Measurements from ENCODE around the gene HSPB8. TPM values are rescaled to one million over a fixed set of nuclear protein-coding genes. Genes with fewer than 3 reads are reported as not detected.
A peak's percentile ranks its signal among the peaks of the same experiment; 100 is the strongest.
"Not testable (repeated sequence)": the region's sequence is repeated elsewhere in the genome, so short reads cannot be mapped to it uniquely, and the experiment has no call there.

HSPB8 gene
- total RNA-seq, 1 donor from 2014 or later, result 37.9 TPM

GRCh38 chr12:119206348-119207062, 27.8 kb downstream of the HSPB8 start:
- Mint-ChIP-seq H3K27ac (no peak overlapping the region), H3K4me3 (ENCODE audit: low read depth) (no peak overlapping the region), H3K9me3 (ENCODE audit: low read depth) (no peaks in the 10 kb centered on the region), H3K4me1 (ENCODE audit: low read depth) (peaks cover 12% of the 10 kb centered on the region), H3K27me3 (peaks cover 5% of the 10 kb centered on the region), H3K36me3 (ENCODE audit: insufficient read depth) (no peaks in the 10 kb centered on the region)
- DNase-seq (ENCODE audit: low spot score, unreplicated experiment), result no peak
- no peak for TF ChIP-seq CTCF (IDR thresholded peaks at IDR 0.05; ENCODE audit: unreplicated experiment)

- Mint-ChIP-seq H3K9me3 (ENCODE audit: low read depth) (no peaks in the 10 kb centered on the region), H3K27me3 (peaks cover 5% of the 10 kb centered on the region), H3K36me3 (ENCODE audit: insufficient read depth) (no peaks in the 10 kb centered on the region), H3K4me3 (ENCODE audit: low read depth) (no peak overlapping the region), H3K27ac (no peak overlapping the region), H3K4me1 (ENCODE audit: low read depth) (peaks cover 8% of the 10 kb centered on the region)
- DNase-seq (ENCODE audit: low spot score, unreplicated experiment), result no peak
- no peak for TF ChIP-seq CTCF (IDR thresholded peaks at IDR 0.05; ENCODE audit: unreplicated experiment)
Measured at GRCh38 chr12:119207063-119207560, 28.4 kb downstream of the HSPB8 start.

- no peak overlapping the region for H3K4me3 Mint-ChIP-seq (ENCODE audit: low read depth)
- H3K9me3 Mint-ChIP-seq (ENCODE audit: low read depth), result no peaks in the 10 kb centered on the region
- H3K27me3 Mint-ChIP-seq, result peaks cover 5% of the 10 kb centered on the region
- no peaks in the 10 kb centered on the region for H3K36me3 Mint-ChIP-seq (ENCODE audit: insufficient read depth)
- TF ChIP-seq CTCF (IDR thresholded peaks at IDR 0.05; ENCODE audit: unreplicated experiment), result no peak
- peaks cover 5% of the 10 kb centered on the region for H3K4me1 Mint-ChIP-seq (ENCODE audit: low read depth)
- DNase-seq (ENCODE audit: low spot score, unreplicated experiment), result no peak
- H3K27ac Mint-ChIP-seq, result peak overlapping the region; percentile 10
Measured at GRCh38 chr12:119208626-119209061, 29.9 kb downstream of the HSPB8 start.

- no peak for DNase-seq (ENCODE audit: low spot score, unreplicated experiment)
- no peaks in the 10 kb centered on the region for H3K9me3 Mint-ChIP-seq (ENCODE audit: low read depth)
- no peak overlapping the region for H3K4me3 Mint-ChIP-seq (ENCODE audit: low read depth)
- H3K36me3 Mint-ChIP-seq (ENCODE audit: insufficient read depth), result no peaks in the 10 kb centered on the region
- no peak for TF ChIP-seq CTCF (IDR thresholded peaks at IDR 0.05; ENCODE audit: unreplicated experiment)
- H3K27ac Mint-ChIP-seq, result no peak overlapping the region
- peaks cover 5% of the 10 kb centered on the region for H3K4me1 Mint-ChIP-seq (ENCODE audit: low read depth)
- H3K27me3 Mint-ChIP-seq, result peaks cover 5% of the 10 kb centered on the region
Measured at GRCh38 chr12:119211884-119212283, 33.2 kb downstream of the HSPB8 start.

- no peak for TF ChIP-seq CTCF (IDR thresholded peaks at IDR 0.05; ENCODE audit: unreplicated experiment)
Measured at GRCh38 chr12:119216084-119216483, 37.4 kb downstream of the HSPB8 start.

GRCh38 chr12:119218875-119219274, 40.1 kb downstream of the HSPB8 start:
- H3K36me3 Mint-ChIP-seq (ENCODE audit: insufficient read depth); H3K9me3 Mint-ChIP-seq (ENCODE audit: low read depth); H3K4me1 Mint-ChIP-seq (ENCODE audit: low read depth); H3K27ac Mint-ChIP-seq; H3K27me3 Mint-ChIP-seq; H3K4me3 Mint-ChIP-seq (ENCODE audit: low read depth); DNase-seq (ENCODE audit: low spot score, unreplicated experiment): not testable (repeated sequence)

More at GRCh38 chr12:119216084-119216483, 37.4 kb downstream of the HSPB8 start:
- Mint-ChIP-seq H3K9me3 (ENCODE audit: low read depth) (no peaks in the 10 kb centered on the region), H3K27me3 (peaks cover 3% of the 10 kb centered on the region), H3K27ac (no peak overlapping the region), H3K36me3 (ENCODE audit: insufficient read depth) (no peaks in the 10 kb centered on the region), H3K4me3 (ENCODE audit: low read depth) (no peak overlapping the region), H3K4me1 (ENCODE audit: low read depth) (no peaks in the 10 kb centered on the region)
- no peak for DNase-seq (ENCODE audit: low spot score, unreplicated experiment)

All from progenitor cell of endocrine pancreas (in vitro differentiated cells).